Kidney (tissue), 14 donors: Measurements from ENCODE around the gene KRTAP16-1. TPM values are rescaled to one million over a fixed set of nuclear protein-coding genes. Genes with fewer than 3 reads are reported as not detected.
"Not testable (repeated sequence)": the region's sequence is repeated elsewhere in the genome, so short reads cannot be mapped to it uniquely, and the experiment has no call there.

Experiments used
- DNase-seq, 5 donors: peaks; one replicate each; pipeline ENCODE4 v3.0.0-alpha.2; 2013 to 2020
- FAIRE-seq: peaks from 2 replicates; lab custom pipeline; 2012; peaks lifted over from hg19 to GRCh38; lab: Jason Lieb, UNC
- H3K27ac ChIP-seq, 2 donors: one replicate each; pipeline ENCODE4 v1.7.0; 2013; ENCODE audit warnings: low read depth in 2 of 2, low read length in 2 of 2, inconsistent platforms in 1 of 2
- H3K27me3 ChIP-seq: one replicate; pipeline ENCODE4 v1.7.1; 2013; ENCODE audit warnings: low read length, inconsistent platforms; ENCODE audit not compliant: control insufficient read depth, insufficient read depth
- H3K36me3 ChIP-seq, 3 donors: one replicate each; pipeline versions ENCODE4 v1.7.0 to v1.7.1; 2013; ENCODE audit warnings: low read length in 3 of 3, control low read depth in 1 of 3, inconsistent platforms in 1 of 3; ENCODE audit not compliant: insufficient read depth in 3 of 3, control insufficient read depth in 2 of 3
- H3K4me1 ChIP-seq, 3 donors: one replicate each; pipeline versions ENCODE4 v1.7.0 to v1.7.1; 2013; ENCODE audit warnings: low read length in 3 of 3, inconsistent platforms in 1 of 3, low read depth in 1 of 3; ENCODE audit not compliant: control insufficient read depth in 2 of 3, insufficient read depth in 2 of 3
- H3K4me3 ChIP-seq, 3 donors: one replicate each; pipeline versions ENCODE4 v1.7.0 to v1.8.1; 2013; ENCODE audit warnings: low read length in 3 of 3, control low read depth in 1 of 3, inconsistent platforms in 1 of 3
- H3K9ac ChIP-seq, 3 donors: one replicate each; pipeline versions ENCODE4 v1.7.0 to v1.7.1; 2013; ENCODE audit warnings: low read length in 3 of 3, control low read depth in 1 of 3, inconsistent platforms in 1 of 3
- H3K9me3 ChIP-seq, 3 donors: one replicate each; pipeline versions ENCODE4 v1.7.0 to v1.7.1; 2013; ENCODE audit warnings: low read length in 3 of 3, control low read depth in 1 of 3, inconsistent platforms in 1 of 3; ENCODE audit not compliant: control insufficient read depth in 2 of 3, insufficient read depth in 1 of 3
- CTCF ChIP-seq: IDR thresholded peaks from 3 replicates; pipeline ENCODE4 v1.5.1; 2012; ENCODE audit warnings: mild to moderate bottlenecking, moderate library complexity, borderline replicate concordance; ENCODE audit not compliant: insufficient read depth; ENCODE audit errors: extremely low read depth
- intact Hi-C: fragments of 100-400 bp; cut with DNase I; formaldehyde crosslinking; loops from one replicate; pipeline ENCODE4 v1.11.1; 2022
- polyA plus RNA-seq: library from polyadenylated mRNA; stranded (reverse); fragments of 350-450 nt; fragmentation: Illumina TruSeq; extraction: RNeasy Lipid Tissue Mini Kit (QIAGEN cat#74804); gene quantifications from one replicate; pipeline ENCODE4 v1.2.3, GENCODE V29; 2014; ENCODE audit warnings: low read depth, low replicate concordance; ENCODE audit not compliant: insufficient read depth
- total RNA-seq: library from RNA; stranded (reverse); fragmentation: NEBNext Ultra II Directional; extraction: Animal tissue kit (Norgen Biotek cat#: 25700); gene quantifications from one replicate; pipeline ENCODE4 v1.2.1, GENCODE V29; 2021
- donor health status: control.
- donor health status: control.
- donor health status: control.
- donor health status: control.
- donor health status: control.
- donor health status: DM: yes; HTN: yes; CAD: no.
- donor health status: Normal renal cell carcinoma (clear cell type).

The KRTAP16-1 gene
- total and polyA plus RNA-seq, 2 donors from 2014 or later, result not detected

- Histone ChIP-seq H3K27ac (no peak overlapping the region), H3K9ac (no peak overlapping the region), H3K36me3 (no peaks in the 10 kb centered on the region), H3K9me3 (peaks cover 0 to 2% (median 0%) of the 10 kb centered on the region in 3 donors), H3K27me3 (no peaks in the 10 kb centered on the region), H3K4me1 (no peaks in the 10 kb centered on the region), H3K4me3 (no peak overlapping the region)
- intact Hi-C loops, result no loop called here
- no peak for DNase-seq
- no peak for TF ChIP-seq CTCF
- no peak for FAIRE-seq
Measured at GRCh38 chr17:41284546-41284945, 24.6 kb downstream of the KRTAP16-1 start.

- no peak for DNase-seq
- intact Hi-C loops, result no loop called here
- H3K9me3 ChIP-seq, result peaks cover 0 to 4% (median 0%) of the 10 kb centered on the region in 3 donors
- no peaks in the 10 kb centered on the region for H3K36me3 ChIP-seq
- no peak overlapping the region for H3K4me3 ChIP-seq
- TF ChIP-seq CTCF, result no peak
- FAIRE-seq, result no peak
- no peaks in the 10 kb centered on the region for H3K27me3 ChIP-seq
- no peaks in the 10 kb centered on the region for H3K4me1 ChIP-seq
- no peak overlapping the region for H3K27ac ChIP-seq
- no peak overlapping the region for H3K9ac ChIP-seq
Measured at GRCh38 chr17:41284043-41284442, 25.1 kb downstream of the KRTAP16-1 start.

GRCh38 chr17:41278176-41278955 is 30.7 kb downstream of the KRTAP16-1 start:
- intact Hi-C loops, result no loop called here
- H3K36me3 ChIP-seq, result no peaks in the 10 kb centered on the region
- no peak overlapping the region for H3K4me3 ChIP-seq
- H3K4me1 ChIP-seq, result no peaks in the 10 kb centered on the region
- no peak for FAIRE-seq
- DNase-seq, result no peak
- no peak overlapping the region for H3K9ac ChIP-seq
- H3K9me3 ChIP-seq, result peaks cover 0 to 4% (median 0%) of the 10 kb centered on the region in 3 donors
- no peak overlapping the region for H3K27ac ChIP-seq
- H3K27me3 ChIP-seq, result no peaks in the 10 kb centered on the region
- TF ChIP-seq CTCF, result no peak

- H3K36me3 ChIP-seq, H3K27ac ChIP-seq, H3K4me3 ChIP-seq, H3K4me1 ChIP-seq, H3K27me3 ChIP-seq, FAIRE-seq, H3K9me3 ChIP-seq, H3K9ac ChIP-seq, DNase-seq, intact Hi-C loops: not testable (repeated sequence)
Measured at GRCh38 chr17:41275648-41276190, 33.4 kb downstream of the KRTAP16-1 start, which contains the start of gene KRTAP9-7. Gene KRTAP9-7, plus strand, starts transcription at chr17:41275698. Its CDS starts 0 bp downstream, at chr17:41275698.
